K562 (cell line): ENCODE measurements around the gene TFAM. TPM values are rescaled to one million over a fixed set of nuclear protein-coding genes. Genes with fewer than 3 reads are reported as not detected.

ENCODE experiments used
- CBX1 ChIP-seq: sonication (generic); IDR thresholded peaks from 2 replicates; pipeline ENCODE4 v1.6.1; 2016; ENCODE audit warnings: antibody characterized with exemption, low read depth, mild to moderate bottlenecking
- CEBPG ChIP-seq, 3 experiments: fragments of 200-800 bp in 1 of 3; sonication (Bioruptor generic) in 1 of 3; sonication (generic) in 1 of 3; formaldehyde crosslinking in 1 of 3; IDR thresholded peaks in 2 of 3; conservative IDR thresholded peaks in 1 of 3; 2 replicates each; pipeline versions ENCODE4 v1.6.1 to v1.8.0; 2016 to 2022; ENCODE audit warnings: missing compliant biosample characterization in 2 of 3, missing genetic modification characterization in 2 of 3, mild to moderate bottlenecking in 1 of 3, missing genetic modification reagents in 1 of 3
- ESRRB ChIP-seq: fragments of 250-450 bp; sonication (Bioruptor Pico); IDR thresholded peaks from 2 replicates; pipeline ENCODE4 v1.5.0; 2020; ENCODE audit warnings: mild to moderate bottlenecking, moderate library complexity, borderline replicate concordance
- FOXJ3 ChIP-seq: sonication (generic); formaldehyde crosslinking; IDR thresholded peaks from 2 replicates; pipeline ENCODE4 v1.4.0; 2020; ENCODE audit warnings: mild to moderate bottlenecking, missing genetic modification reagents
- FOXP1 ChIP-seq: sonication (generic); formaldehyde crosslinking; IDR thresholded peaks from 2 replicates; pipeline ENCODE4 v1.8.0; 2022; ENCODE audit warnings: mild to moderate bottlenecking, missing genetic modification reagents
- GABPB1 ChIP-seq: sonication (generic); formaldehyde crosslinking; IDR thresholded peaks from 2 replicates; pipeline ENCODE4 v1.8.0; 2022; ENCODE audit warnings: mild to moderate bottlenecking, missing genetic modification reagents
- MEF2A ChIP-seq: IDR thresholded peaks from 2 replicates; pipeline ENCODE4 v1.6.1; 2011; ENCODE audit warnings: low read depth, mild to moderate bottlenecking, low read length, moderate library complexity; ENCODE audit not compliant: control insufficient read depth
- NCOR1 ChIP-seq: fragments of 450-650 bp; IDR thresholded peaks from 2 replicates; pipeline ENCODE4 v1.6.1; 2016; ENCODE audit warnings: mild to moderate bottlenecking, moderate library complexity
- PHTF2 ChIP-seq: fragments of 250-450 bp; sonication (Bioruptor Pico); IDR thresholded peaks from 2 replicates; pipeline ENCODE4 v1.5.0; 2021; ENCODE audit warnings: mild to moderate bottlenecking
- RBBP5 ChIP-seq: fragments of 200-600 bp; sonication (generic); IDR thresholded peaks from 2 replicates; pipeline ENCODE4 v1.6.1; 2012; ENCODE audit warnings: borderline replicate concordance, mild to moderate bottlenecking, low read length, control low read depth, inconsistent platforms; ENCODE audit not compliant: insufficient read depth, poor library complexity, severe bottlenecking
- SMARCA5 ChIP-seq: fragments of 450-650 bp; IDR thresholded peaks from 2 replicates; pipeline ENCODE4 v1.6.1; 2016
- TARDBP ChIP-seq: fragments of 450-650 bp; IDR thresholded peaks from 2 replicates; pipeline ENCODE4 v1.6.1; 2016
- TEAD1 ChIP-seq, 2 experiments: fragments of 450-650 bp in 1 of 2; sonication (generic) in 1 of 2; formaldehyde crosslinking; IDR thresholded peaks; 2 replicates each; pipeline versions ENCODE4 v1.4.0 to v1.8.0; 2020 to 2022; ENCODE audit warnings: mild to moderate bottlenecking in 2 of 2, missing genetic modification reagents in 1 of 2
- ZFP36 ChIP-seq: fragments of 150-350 bp; IDR thresholded peaks from 2 replicates; pipeline ENCODE4 v1.6.1; 2018; ENCODE audit warnings: low read length, low read depth; ENCODE audit not compliant: partially characterized antibody
- ZFX ChIP-seq: sonication (generic); formaldehyde crosslinking; IDR thresholded peaks from 2 replicates; pipeline ENCODE4 v1.8.0; 2022; ENCODE audit warnings: mild to moderate bottlenecking, missing genetic modification reagents, moderate library complexity
- ZNF274 ChIP-seq: IDR thresholded peaks from 2 replicates; pipeline ENCODE4 v1.6.1; 2011; ENCODE audit warnings: low read depth, mild to moderate bottlenecking, low read length, moderate library complexity, borderline replicate concordance
- polyA plus RNA-seq, 8 experiments: library from polyadenylated mRNA; depleted of rRNA in 4 of 8; stranded (reverse) in 5 of 8; unstranded in 3 of 8; fragments of >200 nt; fragmentation: Nextera tagmentation in 2 of 8; fragmentation: Illumina TruSeq in 1 of 8; extraction: Ambion mirVana in 2 of 8; extraction: Trizol in 1 of 8; gene quantifications; 2 replicates each; pipeline versions ENCODE4 v1.2.1 to v1.2.3, GENCODE V29; 2011 to 2014; ENCODE audit warnings: inconsistent platforms in 1 of 8, missing spikeins in 1 of 8
- total RNA-seq, 7 experiments: library from RNA; depleted of rRNA in 6 of 7; stranded (reverse); fragments of >200 nt in 6 of 7; fragmentation: Illumina TruSeq in 2 of 7; extraction: Trizol in 2 of 7; gene quantifications; 2 replicates each; pipeline versions ENCODE4 v1.2.1 to v1.2.3, GENCODE V29; 2011 to 2021; ENCODE audit warnings: low replicate concordance in 1 of 7
- TF ChIP-seq, protein P1 (sequence below): sonication (generic); formaldehyde crosslinking; IDR thresholded peaks from 2 replicates; pipeline ENCODE4 v1.8.0; 2022; ENCODE audit warnings: missing genetic modification reagents, mild to moderate bottlenecking, borderline replicate concordance
- TF ChIP-seq, protein P2 (sequence below): fragments of 450-650 bp; IDR thresholded peaks from 2 replicates; pipeline ENCODE4 v1.6.1; 2018; ENCODE audit not compliant: partially characterized antibody
- TF ChIP-seq, protein P3 (sequence below): fragments of 450-650 bp; IDR thresholded peaks from 2 replicates; pipeline ENCODE4 v1.6.1; 2016; ENCODE audit warnings: mild to moderate bottlenecking

The TFAM gene
- total and polyA plus RNA-seq, 9 of the 15 experiments (the other 6 are each of a cell fraction or from before 2014, with no cell fraction given), result 74.3 to 227 (median 155) TPM

DNA sequence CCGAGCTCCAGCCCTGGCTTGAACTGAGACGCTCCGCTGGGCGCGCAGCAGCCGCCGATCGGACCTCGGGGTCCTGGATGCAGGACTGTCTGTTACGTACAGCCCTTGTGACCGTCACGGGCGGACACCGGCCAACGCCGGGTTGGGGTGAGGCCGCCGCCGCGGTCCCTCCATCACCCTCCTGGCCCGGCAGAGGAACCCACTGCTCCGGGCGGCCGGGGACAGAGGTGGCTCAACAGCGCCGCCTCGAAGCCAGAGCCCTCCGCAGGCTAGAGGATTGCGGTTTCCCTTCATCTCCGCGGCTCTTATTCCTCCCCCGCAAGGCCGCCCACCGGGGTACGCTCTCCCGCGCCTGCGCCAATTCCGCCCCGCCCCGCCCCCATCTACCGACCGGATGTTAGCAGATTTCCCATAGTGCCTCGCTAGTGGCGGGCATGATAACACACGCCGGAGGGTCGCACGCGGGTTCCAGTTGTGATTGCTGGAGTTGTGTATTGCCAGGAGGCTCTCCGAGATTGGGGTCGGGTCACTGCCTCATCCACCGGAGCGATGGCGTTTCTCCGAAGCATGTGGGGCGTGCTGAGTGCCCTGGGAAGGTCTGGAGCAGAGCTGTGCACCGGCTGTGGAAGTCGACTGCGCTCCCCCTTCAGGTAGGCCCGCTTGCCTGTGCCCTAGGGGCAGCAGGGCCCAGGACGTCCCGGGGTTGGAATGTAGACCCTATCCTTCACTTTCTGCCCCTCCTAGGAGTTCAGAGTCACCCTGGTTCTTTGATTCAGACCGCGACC, at the start of gene TFAM (continued):
- TF ChIP-seq NCOR1, result peak; percentile 46; the same call in 1 of the 2 replicates
- no peak for TF ChIP-seq FOXJ3 (CRISPR knock-in tag)
- peak; percentile 79 for TF ChIP-seq FOXP1 (CRISPR knock-in tag)
- TF ChIP-seq ZFX (CRISPR knock-in tag), result peak; percentile 98
- TF ChIP-seq ZNF274, result no peak
- peak; percentile 83 for TF ChIP-seq RBBP5
- TF ChIP-seq CBX1, result peak; percentile 90
- TF ChIP-seq CEBPG (CRISPR knock-in tag; IDR thresholded peaks at IDR 0.05), result 0 out of 2 replicates have a peak, but pooled peaks have one; percentile 20
- no peak for TF ChIP-seq CEBPG (tag; conservative IDR thresholded peaks at IDR 0.05 in 1 of 2, IDR thresholded peaks at IDR 0.05 in 1 of 2)
- TF ChIP-seq PHTF2 (CRISPR knock-in tag), result no peak
- TF ChIP-seq, protein P1, sequence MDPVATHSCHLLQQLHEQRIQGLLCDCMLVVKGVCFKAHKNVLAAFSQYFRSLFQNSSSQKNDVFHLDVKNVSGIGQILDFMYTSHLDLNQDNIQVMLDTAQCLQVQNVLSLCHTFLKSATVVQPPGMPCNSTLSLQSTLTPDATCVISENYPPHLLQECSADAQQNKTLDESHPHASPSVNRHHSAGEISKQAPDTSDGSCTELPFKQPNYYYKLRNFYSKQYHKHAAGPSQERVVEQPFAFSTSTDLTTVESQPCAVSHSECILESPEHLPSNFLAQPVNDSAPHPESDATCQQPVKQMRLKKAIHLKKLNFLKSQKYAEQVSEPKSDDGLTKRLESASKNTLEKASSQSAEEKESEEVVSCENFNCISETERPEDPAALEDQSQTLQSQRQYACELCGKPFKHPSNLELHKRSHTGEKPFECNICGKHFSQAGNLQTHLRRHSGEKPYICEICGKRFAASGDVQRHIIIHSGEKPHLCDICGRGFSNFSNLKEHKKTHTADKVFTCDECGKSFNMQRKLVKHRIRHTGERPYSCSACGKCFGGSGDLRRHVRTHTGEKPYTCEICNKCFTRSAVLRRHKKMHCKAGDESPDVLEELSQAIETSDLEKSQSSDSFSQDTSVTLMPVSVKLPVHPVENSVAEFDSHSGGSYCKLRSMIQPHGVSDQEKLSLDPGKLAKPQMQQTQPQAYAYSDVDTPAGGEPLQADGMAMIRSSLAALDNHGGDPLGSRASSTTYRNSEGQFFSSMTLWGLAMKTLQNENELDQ (CRISPR knock-in tag), result no peak
- TF ChIP-seq, protein P2, sequence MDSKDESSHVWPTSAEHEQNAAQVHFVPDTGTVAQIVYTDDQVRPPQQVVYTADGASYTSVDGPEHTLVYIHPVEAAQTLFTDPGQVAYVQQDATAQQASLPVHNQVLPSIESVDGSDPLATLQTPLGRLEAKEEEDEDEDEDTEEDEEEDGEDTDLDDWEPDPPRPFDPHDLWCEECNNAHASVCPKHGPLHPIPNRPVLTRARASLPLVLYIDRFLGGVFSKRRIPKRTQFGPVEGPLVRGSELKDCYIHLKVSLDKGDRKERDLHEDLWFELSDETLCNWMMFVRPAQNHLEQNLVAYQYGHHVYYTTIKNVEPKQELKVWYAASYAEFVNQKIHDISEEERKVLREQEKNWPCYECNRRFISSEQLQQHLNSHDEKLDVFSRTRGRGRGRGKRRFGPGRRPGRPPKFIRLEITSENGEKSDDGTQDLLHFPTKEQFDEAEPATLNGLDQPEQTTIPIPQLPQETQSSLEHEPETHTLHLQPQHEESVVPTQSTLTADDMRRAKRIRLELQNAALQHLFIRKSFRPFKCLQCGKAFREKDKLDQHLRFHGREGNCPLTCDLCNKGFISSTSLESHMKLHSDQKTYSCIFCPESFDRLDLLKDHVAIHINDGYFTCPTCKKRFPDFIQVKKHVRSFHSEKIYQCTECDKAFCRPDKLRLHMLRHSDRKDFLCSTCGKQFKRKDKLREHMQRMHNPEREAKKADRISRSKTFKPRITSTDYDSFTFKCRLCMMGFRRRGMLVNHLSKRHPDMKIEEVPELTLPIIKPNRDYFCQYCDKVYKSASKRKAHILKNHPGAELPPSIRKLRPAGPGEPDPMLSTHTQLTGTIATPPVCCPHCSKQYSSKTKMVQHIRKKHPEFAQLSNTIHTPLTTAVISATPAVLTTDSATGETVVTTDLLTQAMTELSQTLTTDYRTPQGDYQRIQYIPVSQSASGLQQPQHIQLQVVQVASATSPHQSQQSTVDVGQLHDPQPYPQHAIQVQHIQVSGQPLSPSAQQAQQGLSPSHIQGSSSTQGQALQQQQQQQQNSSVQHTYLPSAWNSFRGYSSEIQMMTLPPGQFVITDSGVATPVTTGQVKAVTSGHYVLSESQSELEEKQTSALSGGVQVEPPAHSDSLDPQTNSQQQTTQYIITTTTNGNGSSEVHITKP, result peak; percentile 67
- TF ChIP-seq MEF2A, result no peak
- peak; percentile 43; the same call in 1 of the 2 replicates for TF ChIP-seq SMARCA5
- TF ChIP-seq TEAD1 (CRISPR knock-in tag; IDR thresholded peaks at IDR 0.05), result peak in 1 of 2 experiments; percentile 77; a peak in 1 of 4 replicates
- TF ChIP-seq GABPB1 (CRISPR knock-in tag), result peak; percentile 91
- TF ChIP-seq, protein P3, sequence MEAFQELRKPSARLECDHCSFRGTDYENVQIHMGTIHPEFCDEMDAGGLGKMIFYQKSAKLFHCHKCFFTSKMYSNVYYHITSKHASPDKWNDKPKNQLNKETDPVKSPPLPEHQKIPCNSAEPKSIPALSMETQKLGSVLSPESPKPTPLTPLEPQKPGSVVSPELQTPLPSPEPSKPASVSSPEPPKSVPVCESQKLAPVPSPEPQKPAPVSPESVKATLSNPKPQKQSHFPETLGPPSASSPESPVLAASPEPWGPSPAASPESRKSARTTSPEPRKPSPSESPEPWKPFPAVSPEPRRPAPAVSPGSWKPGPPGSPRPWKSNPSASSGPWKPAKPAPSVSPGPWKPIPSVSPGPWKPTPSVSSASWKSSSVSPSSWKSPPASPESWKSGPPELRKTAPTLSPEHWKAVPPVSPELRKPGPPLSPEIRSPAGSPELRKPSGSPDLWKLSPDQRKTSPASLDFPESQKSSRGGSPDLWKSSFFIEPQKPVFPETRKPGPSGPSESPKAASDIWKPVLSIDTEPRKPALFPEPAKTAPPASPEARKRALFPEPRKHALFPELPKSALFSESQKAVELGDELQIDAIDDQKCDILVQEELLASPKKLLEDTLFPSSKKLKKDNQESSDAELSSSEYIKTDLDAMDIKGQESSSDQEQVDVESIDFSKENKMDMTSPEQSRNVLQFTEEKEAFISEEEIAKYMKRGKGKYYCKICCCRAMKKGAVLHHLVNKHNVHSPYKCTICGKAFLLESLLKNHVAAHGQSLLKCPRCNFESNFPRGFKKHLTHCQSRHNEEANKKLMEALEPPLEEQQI, result peak; percentile 83
- peak; percentile 56; the same call in 1 of the 2 replicates for TF ChIP-seq TARDBP
- no peak for TF ChIP-seq ESRRB
- no peak for TF ChIP-seq ZFP36
